Right ventricle myocardium inferior (tissue), 1 donor: ENCODE results near the gene CYFIP2. TPM values are rescaled to one million over a fixed set of nuclear protein-coding genes. Genes with fewer than 3 reads are reported as not detected.
A peak's percentile ranks its signal among the peaks of the same experiment; 100 is the strongest.
"Not testable (repeated sequence)": the region's sequence is repeated elsewhere in the genome, so short reads cannot be mapped to it uniquely, and the experiment has no call there.

ENCODE experiments used
- ATAC-seq: fragments of 200-7000 bp; cut with Tn5 transposase; one replicate; pipeline ENCODE4 v1.9.1; 2020; ENCODE audit warnings: mild to moderate bottlenecking, moderate library complexity
- DNase-seq: peaks from one replicate; pipeline ENCODE4 v3.0.0; 2021; ENCODE audit errors: missing footprints
- intact Hi-C: fragments of 100-400 bp; cut with DNase I; formaldehyde crosslinking; loops from one replicate; pipeline ENCODE4 v1.11.0; 2022
- total RNA-seq: library from RNA; stranded (reverse); fragmentation: NEBNext Ultra II Directional; extraction: Animal tissue kit (Norgen Biotek cat#: 25700); gene quantifications from one replicate; pipeline ENCODE4 v1.2.1, GENCODE V29; 2021
- donor health status: DM: no; HTN: yes; CAD: no; lungs with severe emphysema.

Gene CYFIP2
- total RNA-seq, 1 donor from 2014 or later, result 29.6 TPM

DNA sequence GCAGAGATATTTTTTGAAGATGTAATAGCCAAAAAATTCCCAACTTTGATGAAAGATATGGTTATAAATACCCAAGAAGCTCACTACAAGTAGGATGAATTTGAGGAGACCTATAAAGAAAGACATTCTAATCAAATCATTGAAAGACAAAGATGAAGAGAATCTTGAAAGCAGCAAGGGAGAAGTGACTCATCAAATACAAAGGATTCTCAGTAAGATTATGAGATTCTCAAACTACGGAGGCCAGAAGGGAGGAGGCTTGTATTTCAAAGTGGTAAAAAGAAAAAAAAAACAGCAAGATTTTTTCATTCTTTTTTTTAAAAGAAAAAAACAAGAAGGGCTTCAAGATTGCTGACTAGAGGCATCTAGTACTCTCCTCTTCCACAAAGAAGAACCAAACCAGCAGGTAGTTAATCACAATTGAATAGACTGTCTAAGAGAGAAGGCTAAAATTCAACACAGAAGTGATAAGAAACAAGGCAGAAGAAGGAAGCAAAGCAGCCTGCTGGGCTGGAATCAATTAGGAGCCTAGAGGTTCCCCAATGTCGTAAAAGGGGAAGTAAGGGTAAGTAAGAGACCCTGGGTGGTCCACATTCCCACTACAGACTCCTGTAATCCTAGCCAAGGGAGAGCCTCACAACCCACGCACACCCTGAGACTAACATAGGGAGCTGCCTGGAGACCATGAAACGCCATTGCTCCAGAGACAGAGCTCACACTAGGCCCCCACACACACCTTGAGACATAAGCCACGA, 135.0 kb downstream of the CYFIP2 start:
- ATAC-seq, result no peak
- intact Hi-C loops, result no loop called here
- no peak for DNase-seq

GRCh38 chr5:157415838-157416237, 149.9 kb downstream of the CYFIP2 start:
- intact Hi-C loops, result no loop called here
- DNase-seq (no peak), ATAC-seq (no peak)

DNA sequence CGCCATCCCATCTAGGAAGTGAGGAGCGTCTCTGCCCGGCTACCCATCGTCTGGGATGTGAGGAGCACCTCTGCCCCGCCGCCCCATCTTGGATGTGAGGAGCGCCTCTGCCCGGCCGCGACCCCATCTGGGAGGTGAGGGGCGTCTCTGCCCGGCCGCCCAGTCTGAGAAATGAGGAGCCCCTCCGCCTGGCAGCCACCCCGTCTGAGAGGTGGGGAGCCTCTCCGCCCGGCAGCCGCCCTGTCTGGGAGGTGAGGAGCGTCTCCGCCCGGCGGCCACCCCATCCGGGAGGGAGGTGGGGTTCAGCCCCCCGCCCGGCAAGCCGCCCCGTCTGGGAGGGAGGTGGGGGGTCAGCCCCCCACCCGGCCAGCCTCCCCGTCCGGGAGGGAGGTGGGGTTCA, 153.6 kb downstream of the CYFIP2 start:
- ATAC-seq, intact Hi-C loops, DNase-seq: not testable (repeated sequence)

- ATAC-seq, intact Hi-C loops, DNase-seq: not testable (repeated sequence)
Measured at GRCh38 chr5:157429920-157430319, 164.0 kb downstream of the CYFIP2 start.

- ATAC-seq, result peak; percentile 76
- no peak for DNase-seq
- intact Hi-C loops, result loop anchor here (2.0 kb wide), 2 partner anchors 45 to 285 kb away; no protein-coding TSS in a partner anchor
Measured at GRCh38 chr5:157431544-157432200, 165.7 kb downstream of the CYFIP2 start.

- intact Hi-C loops, result no loop called here
- DNase-seq, result no peak
- ATAC-seq, result no peak
Measured at GRCh38 chr5:157434096-157434495, 168.2 kb downstream of the CYFIP2 start.

GRCh38 chr5:157443041-157443549, 177.2 kb downstream of the CYFIP2 start:
- intact Hi-C loops, result no loop called here
- ATAC-seq (peak; percentile 64), DNase-seq (no peak)

GRCh38 chr5:157444224-157444623, 178.3 kb downstream of the CYFIP2 start:
- intact Hi-C loops, result no loop called here
- DNase-seq (no peak), ATAC-seq (no peak)

Other genes starting within 250 kb of the CYFIP2 start
- gene HAVCR1, start 207.0 kb upstream of the CYFIP2 start, total RNA-seq, result not detected
- gene HAVCR2, start 157.1 kb upstream of the CYFIP2 start, total RNA-seq, result 3.5 TPM
- gene MED7, start 123.3 kb upstream of the CYFIP2 start, total RNA-seq, result 9.0 TPM
- gene GARIN3, start 99.9 kb upstream of the CYFIP2 start, total RNA-seq, result not detected
- 0.51 TPM for gene ITK, start 85.3 kb upstream of the CYFIP2 start, total RNA-seq
- gene NIPAL4, start 194.1 kb downstream of the CYFIP2 start, total RNA-seq, result not detected